AML-193 (cell line): ENCODE results near the gene AP3D1.
"Not testable (repeated sequence)": the region's sequence is repeated elsewhere in the genome, so short reads cannot be mapped to it uniquely, and the experiment has no call there.

Experiments
- DNase-seq, 2 experiments: peaks; one replicate each; lab custom pipeline; 2025; lab: John Stamatoyannopoulos, UW

The AP3D1 gene

DNA sequence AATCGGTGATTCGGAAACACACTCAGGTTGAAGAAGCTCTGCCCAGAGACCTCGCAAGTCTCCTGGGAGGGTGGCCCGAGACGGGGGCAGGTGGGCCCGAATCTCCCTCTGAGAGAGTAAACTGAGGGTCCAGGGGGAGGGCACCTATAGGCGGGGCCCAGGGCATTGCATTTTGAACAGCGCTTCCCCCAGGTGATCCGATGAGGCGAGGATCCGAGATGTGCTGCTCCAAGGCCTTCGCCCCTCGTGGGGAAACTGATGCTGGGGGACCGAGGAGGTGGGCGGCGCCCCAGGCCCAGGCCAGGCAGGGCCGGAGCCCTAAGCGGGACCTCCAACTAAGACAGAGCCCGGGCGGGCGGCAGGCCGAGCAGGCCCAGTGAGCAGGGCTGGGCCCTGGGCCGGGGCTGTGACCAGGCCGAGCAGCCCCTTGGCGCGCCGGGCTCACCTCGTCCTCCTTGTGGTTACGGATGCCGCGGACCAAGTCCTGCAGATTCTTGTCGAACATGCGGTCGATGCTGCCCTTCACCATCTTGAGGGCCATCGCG is 500 bp downstream of the AP3D1 start:
- DNase-seq: no peak

GRCh38 chr19:2149980-2150793 is 1.2 kb downstream of the AP3D1 start:
- DNase-seq: peak in 1 of 2 experiments; percentile 20

DNA sequence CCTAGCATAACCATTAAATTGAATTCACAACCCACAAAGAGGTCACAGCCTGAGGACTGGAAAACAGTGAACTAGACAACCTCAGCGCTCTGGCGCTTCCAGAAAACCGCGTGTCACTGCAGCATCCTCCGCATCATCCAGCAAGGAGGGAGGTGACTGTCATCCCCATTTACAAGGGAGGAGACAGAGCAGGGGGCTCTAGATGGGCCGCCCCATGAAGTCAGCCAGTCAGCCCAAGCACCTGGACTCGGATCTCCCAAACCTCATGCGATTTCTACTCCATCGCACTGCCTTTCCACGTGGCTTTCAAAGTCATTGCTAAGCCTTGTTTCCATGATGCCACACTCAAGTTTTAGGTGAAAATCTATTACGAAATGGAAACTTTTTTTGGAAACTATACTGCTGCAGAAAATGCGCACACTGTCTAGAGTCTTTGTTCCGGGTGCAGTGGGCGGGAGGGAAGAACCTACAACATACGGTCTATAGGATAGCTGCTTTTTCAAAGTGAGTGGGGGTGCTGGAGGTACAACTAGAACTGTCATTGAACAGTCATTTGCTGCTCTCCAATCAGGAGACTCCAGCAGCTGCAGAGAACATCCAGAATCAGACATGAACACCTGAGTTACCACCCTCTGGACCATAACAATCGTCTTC is 2.8 kb downstream of the AP3D1 start:
- no peak for DNase-seq

- no peak for DNase-seq
Observed at GRCh38 chr19:2145831-2146241, 5.5 kb downstream of the AP3D1 start.

DNA sequence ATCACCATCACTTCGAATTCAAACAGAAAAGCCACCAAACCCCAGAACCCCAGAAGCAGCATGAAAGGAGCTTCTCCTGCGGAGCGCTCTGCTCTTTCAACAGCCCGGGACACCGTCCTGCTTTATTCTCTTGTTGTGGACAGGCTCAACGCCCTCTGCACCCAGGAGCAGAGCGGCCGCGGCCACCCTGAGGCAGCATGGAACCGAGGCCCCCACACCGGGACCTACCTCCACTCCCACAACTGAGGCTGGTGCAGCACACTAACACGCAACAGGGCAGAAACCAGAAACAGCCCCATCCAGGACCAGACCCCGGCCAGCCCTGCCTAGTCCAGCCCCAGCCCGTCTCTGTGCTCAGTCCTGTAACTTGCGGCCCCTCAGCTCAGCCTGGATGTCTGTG is 7.2 kb downstream of the AP3D1 start:
- no peak for DNase-seq

DNA sequence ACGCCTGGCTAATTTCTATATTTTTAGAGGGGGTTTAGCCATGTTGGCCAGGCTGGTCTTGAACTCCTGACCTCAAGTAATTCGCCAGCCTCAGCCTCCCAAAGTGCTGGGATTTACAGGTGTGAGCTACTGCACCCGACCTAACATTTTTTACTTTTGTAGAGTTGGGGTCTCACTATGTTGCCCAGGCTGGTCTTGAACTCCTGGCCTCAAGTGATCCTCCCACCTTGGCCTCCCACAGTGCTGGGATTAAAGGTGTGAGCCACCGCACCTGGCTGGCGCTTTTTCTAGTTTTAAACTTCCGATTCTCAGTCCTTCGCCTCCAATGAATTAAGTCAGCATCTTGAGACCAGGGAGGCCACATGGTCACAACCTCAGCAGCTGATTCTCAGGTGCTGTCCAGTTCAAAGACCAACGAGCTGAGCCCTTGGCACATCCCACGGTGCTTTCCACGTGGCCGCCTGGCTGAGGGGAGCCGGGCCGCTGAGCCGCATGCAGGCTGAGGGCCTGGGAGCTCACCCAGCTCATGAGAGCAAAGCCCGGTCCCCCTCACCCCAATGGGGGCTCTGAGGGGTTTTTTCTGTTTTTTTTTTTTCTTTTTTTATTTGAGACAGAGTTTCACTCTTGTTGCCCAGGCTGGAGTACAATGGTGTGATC is 9.1 kb downstream of the AP3D1 start:
- DNase-seq: no peak

- DNase-seq: no peak
Observed at GRCh38 chr19:2140138-2140569, 11.2 kb downstream of the AP3D1 start.

- DNase-seq: no peak
Observed at GRCh38 chr19:2139385-2140137, 11.8 kb downstream of the AP3D1 start.

DNA sequence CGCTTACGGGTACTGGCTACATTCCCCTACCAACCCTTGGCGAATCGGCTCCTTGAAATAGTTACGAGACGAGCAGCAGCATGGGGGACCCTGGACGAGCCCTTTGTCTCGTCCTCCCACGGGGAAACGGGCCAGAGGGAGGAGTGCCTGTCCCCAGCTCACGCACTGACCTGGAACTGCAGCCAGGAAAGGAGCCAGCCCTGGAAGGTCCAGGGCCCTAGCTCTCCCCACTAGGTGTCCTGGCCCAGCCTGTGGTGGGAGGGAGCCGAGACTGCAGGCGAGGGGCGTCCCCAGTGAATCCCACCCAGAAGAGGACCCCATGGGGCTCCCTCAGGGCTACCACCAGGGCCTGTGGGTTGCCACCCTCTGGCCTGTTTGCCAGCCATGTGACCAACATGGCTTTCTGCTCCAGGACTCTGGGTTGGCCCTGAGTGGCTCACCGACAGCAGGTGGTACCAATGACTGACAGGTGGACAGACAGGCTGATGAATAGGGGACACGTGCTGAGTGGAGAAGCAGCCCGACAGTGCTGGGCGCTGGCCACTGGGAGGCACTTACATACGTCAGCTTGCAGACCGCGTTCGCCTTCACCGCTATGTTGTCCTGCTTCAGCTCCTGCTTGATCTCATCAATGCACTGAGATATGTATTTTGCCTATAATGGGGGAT is 13.2 kb downstream of the AP3D1 start:
- DNase-seq: no peak

GRCh38 chr19:2136796-2137195 is 14.6 kb downstream of the AP3D1 start:
- DNase-seq: no peak

DNA sequence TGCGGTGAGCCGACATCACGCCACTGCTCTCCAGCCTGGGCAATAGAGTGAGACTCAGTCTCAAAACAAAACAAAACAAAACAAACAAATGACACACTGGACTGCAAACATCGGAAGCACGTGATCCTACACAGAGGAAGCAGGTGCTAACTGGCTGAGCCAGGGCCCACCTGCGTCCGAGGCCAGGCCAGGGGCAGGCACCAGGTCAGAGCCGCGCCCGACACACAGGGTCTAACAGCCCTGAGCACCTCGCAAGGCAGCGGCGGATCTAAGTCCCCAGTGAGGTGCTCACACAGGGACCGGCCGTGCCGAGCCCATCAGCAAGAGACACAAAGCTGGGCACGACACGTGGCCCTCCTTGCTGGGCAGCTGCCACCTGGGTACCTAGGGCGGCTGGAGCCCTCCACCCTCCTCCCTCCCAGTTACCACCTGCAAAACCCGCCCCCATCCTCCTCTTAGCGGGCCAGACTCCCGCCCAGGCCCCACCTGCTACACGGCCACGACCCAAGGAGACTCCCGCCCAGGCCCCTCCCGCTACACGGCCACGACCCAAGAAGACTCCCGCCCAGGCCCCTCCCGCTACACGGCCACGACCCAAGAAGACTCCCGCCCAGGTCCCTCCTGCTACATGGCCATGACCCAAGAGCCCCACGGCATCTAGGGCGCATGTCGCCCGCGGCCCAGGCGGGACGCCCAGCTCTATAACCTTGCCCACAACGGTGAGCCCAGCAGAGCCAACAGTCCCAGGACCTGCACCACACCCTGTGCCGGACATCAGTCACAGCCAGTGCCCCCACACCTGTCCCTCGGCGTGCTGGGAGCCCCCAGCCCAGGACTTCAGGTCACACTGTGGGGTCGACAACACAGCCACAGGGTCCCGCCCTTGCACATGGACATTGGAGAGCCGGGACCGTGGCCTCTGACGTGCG is 15.6 kb downstream of the AP3D1 start:
- no peak for DNase-seq

GRCh38 chr19:2132731-2133490 is 18.5 kb downstream of the AP3D1 start:
- no peak for DNase-seq

- DNase-seq: no peak
Observed at GRCh38 chr19:2132191-2132590, 19.2 kb downstream of the AP3D1 start.

GRCh38 chr19:2131012-2131975 is 20.1 kb downstream of the AP3D1 start:
- not testable (repeated sequence) for DNase-seq

GRCh38 chr19:2129892-2130770 is 21.2 kb downstream of the AP3D1 start:
- DNase-seq: no peak

DNA sequence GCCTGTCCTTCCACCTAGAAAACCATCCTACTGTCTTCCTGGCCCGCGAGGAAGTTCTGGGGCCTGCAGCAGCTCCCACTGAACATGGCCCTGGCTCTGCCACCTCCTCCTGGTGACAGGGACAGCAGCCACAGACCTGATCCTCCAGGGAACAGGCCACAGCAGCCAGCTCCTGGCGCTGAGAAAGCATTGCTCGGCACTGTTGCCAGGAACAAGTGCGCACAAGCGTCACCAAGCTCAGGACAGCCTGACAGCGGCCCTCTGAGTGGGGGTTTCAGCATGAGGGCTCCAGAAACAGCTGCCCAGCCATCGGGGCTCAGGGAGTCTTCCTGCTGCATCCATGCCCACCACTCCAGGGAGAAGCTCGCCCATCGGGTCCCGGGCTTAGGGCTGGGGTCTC is 21.9 kb downstream of the AP3D1 start:
- no peak for DNase-seq

GRCh38 chr19:2129022-2129421 is 22.3 kb downstream of the AP3D1 start:
- DNase-seq: no peak
